Gastroesophageal sphincter (tissue), 3 donors: ENCODE results near the gene SLC9A7.

Experiments used
- CTCF ChIP-seq, 4 experiments: fragments of 200-600 bp in 2 of 4; fragments of 450-650 bp in 2 of 4; sonication (generic) in 1 of 4; IDR thresholded peaks; one replicate each; pipeline ENCODE4 v1.5.1; 2017 to 2019; ENCODE audit warnings: antibody characterized with exemption in 4 of 4, mild to moderate bottlenecking in 2 of 4, moderate library complexity in 2 of 4
- POLR2AphosphoS5 ChIP-seq: sonication (generic); formaldehyde crosslinking; IDR thresholded peaks from one replicate; pipeline ENCODE4 v1.6.1; 2017; ENCODE audit warnings: antibody characterized with exemption

GRCh38 chrX:46577221-46578005 lies 181.5 kb downstream of the SLC9A7 start:
- TF ChIP-seq CTCF (IDR thresholded peaks at IDR 0.05) (no peak), POLR2AphosphoS5 (no peak)
